NCI-H1092 (cell line): ENCODE measurements around the gene NKX2-2.

Experiments
- DNase-seq: peaks from one replicate; lab custom pipeline; 2025; lab: John Stamatoyannopoulos, UW

Gene NKX2-2

DNA sequence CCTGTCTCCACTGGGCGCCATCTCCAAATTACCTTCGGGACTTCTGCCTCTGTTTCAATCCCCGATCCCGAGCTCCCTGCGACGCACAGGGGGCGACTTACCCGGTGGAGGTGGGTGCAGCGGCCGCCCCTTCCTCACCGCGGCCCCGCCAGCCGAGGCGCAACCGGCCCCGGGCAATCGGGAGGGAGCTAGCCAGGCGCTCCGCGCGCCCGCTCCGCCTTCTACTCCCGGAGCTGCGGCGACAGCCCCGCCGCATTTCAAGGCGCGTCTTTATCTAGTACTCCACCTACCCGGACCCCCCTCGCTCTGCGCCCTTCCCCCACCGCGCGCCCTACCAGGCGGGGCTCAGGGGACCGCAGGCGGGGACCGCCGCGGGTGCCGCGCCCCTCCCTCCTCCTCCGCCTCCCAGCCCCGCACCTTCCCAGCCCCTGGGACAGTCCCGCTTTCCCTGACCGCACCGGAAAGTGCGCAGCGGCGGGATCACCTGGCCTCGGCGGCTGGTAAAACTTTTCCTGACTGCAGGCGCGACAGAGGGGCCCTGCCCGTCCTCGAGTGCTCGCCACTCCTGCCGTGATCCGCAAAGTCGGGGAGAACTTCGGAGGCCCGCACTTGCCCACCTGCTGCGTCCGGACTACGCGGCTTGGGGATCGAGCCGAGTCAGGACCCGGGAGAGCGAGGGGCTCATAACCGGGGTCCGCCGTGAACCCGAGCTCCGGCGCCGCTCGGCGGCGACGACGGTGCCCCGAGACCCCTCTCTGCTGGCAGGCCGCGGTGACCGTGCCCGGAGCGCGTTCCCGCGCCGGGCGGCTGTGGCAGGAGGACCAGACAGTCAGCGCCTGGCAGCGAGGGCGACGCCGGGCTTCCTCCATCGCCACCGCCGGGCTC, 8.0 kb upstream of the NKX2-2 start:
- no peak for DNase-seq

DNA sequence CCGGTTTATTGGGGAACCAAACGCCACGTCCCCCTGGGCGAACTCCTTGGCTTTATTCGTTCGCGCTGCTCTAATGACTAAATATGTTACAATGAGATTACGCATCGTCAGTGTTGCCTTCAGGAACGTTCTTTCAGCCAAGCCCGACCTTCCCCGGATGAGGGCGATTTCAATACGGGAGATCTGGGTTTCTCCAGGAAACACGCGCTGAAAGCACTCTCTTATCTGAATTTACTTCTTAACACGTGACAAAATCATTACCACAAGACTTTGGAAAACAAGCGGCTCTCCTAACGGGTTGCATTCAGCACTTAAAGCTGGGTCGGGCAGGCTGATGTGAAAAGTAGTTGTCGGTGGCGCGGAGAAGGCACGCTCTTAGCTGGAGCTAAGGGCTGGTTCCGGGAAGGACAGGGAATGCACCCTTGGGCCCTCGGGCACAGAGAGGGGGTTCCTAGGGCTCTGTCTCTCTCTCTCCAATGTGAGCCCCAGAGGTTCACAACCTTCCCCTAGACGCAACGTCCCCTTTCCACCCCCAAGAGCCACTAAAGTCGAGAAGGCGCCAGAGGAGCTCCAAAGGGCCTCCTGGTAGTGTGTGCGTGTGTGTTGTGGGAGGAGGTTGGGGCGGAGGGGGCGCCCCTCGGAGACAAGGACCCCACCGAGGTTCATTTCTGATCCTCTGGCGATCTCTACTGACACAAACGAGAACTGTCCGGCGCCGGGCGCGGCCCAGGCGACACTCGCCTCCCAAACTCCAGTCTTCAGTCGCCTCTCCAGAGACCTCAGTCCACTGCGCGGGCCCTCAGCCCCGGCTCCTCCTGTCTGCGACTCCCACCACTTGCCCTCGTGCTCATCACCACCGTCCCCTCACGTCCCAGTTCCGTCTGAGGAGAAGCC, 7.1 kb upstream of the NKX2-2 start:
- peak; percentile 50 for DNase-seq

DNA sequence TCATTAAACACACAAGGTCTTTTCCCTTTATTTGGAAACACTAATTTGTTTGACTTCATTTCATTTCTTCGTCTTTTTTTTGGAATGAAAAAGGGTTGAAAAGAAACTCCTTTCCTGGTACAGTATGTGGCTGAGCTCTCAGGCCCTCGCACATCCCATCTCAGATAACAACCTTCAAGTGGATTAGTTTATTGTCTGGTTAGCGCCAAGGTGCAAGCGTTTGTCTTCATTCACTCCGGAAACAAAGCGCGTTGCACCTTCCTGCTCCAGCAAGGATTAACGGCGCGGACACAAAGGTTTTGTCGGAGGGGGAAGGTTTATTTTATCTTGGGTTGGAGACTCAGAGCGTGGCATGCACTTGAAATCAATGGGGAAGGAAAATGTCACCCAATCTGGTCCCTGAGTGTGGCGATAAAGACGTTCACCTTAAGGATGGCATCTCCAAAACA, 5.3 kb upstream of the NKX2-2 start:
- no peak for DNase-seq

DNA sequence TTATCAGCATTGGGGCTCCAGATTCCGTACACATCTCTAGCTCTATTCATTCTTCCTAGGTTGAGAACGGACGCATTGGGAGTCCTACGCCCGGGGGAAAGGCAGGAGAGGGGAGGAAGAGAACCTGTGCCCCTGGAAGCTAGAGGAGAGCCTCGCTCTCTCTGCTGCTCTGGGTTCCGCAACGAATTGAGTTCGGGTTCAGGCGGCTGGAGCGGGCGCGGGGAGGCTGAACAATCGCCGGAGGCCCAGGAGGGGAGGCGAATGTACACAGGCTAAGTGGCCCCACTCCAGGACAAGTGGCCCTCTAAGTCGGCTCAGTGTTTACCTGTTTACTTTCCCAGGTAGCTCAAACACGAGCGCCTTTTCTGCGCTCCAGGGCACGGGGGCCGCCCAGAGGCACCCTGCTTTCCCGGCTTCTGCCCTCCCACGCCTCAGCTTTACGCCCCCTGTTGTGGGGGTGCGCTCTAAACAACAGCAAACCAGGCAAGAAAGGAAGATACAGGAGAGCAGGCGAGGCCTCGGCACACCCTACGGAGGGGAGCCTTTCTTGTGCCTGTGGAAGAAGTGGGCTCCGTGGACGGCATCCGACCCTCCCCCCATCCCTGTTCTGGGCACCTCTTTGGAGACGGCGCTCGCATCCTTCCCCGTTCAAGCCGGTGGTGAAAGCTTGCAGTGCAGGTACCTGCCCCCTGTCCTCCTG, 4.6 kb upstream of the NKX2-2 start:
- peak; percentile 47 for DNase-seq

DNA sequence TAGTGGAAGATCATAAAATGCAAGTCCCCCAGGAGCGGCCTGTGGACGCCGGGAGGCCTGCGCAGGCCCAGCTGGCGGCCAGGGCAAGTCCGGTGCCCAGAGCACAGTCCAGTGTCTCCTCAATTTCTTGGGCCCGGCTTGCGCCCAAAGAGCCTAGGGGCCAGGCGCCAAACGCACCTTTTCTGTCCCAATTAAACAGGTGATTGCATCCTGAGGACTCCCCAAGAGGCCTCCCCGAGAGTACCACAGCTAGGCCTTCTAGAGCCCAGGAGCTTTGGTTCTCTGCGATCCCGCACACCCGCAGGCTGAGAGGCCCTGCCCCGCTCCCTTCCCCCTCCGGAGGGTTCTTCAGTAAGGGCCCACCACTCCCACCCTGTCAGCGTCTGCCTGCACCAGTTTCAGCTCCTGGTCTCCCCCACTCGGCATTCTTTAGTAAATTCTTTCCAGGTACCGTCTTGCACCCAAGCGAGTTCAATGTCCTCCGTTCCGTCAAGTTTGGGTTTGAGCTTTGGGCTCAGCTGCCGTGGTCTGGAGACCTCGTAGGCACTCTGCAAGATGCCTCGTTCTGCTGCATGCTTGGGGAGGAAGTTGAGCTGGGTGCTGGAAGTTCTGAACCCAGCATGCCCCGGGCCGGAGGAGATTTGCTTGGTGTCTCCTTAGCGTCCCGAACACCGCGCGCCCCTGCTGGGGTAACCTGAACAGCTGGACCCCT, 3.9 kb upstream of the NKX2-2 start:
- no peak for DNase-seq

DNA sequence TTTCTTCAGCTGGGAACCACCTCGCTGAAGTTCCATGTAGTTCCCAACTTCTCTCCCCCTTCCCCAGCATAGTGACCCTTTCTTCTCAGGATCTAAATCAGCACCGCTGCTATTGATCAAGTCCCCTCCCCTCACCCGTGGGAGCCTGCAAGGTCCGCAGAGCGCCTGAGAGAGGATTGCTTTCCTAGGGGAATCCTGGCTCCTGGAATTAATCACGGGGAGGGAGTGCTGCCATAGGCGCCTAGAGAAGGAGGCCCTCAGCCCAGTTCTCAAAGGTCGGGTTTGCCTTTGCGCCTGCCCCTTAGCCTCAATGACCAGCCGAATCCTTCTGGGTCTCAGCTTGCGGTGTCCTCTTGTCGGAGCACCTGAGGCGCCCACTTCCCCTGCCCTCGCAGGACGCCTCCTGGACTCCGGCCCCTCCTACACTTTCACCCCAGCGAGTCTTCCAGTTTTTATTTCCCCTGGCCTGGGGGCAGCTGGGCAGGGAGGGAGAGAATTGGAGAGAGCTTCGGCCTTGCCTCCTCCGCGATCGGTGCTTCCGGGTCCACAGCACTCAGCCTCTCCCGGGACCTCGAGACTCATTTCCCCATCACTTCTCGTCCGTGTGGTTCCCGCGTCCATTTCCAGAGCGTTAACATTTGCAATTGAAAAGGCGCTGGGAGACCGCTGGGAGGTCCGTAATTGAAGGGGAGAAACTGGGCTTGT, 3.1 kb upstream of the NKX2-2 start:
- DNase-seq, result no peak

DNA sequence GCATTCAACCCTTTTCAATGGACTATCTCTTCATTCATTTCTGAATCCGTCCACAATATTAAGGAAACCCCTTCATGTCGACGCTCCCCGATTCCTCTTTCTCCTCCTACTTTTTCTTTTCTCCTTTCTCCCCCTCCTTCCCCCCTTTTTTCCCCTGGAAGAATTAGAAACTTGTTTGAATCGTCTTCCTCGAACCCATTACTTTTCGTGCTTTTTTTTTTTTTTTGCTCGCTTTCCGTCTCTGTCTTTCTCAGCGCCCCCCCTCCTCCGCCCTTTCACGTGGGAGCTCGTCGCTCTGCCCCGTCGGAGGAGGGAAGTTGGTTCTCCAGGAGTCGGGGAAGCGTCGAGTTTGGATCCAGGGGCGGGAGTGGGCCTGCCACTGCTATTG, 2.3 kb upstream of the NKX2-2 start:
- no peak for DNase-seq

DNA sequence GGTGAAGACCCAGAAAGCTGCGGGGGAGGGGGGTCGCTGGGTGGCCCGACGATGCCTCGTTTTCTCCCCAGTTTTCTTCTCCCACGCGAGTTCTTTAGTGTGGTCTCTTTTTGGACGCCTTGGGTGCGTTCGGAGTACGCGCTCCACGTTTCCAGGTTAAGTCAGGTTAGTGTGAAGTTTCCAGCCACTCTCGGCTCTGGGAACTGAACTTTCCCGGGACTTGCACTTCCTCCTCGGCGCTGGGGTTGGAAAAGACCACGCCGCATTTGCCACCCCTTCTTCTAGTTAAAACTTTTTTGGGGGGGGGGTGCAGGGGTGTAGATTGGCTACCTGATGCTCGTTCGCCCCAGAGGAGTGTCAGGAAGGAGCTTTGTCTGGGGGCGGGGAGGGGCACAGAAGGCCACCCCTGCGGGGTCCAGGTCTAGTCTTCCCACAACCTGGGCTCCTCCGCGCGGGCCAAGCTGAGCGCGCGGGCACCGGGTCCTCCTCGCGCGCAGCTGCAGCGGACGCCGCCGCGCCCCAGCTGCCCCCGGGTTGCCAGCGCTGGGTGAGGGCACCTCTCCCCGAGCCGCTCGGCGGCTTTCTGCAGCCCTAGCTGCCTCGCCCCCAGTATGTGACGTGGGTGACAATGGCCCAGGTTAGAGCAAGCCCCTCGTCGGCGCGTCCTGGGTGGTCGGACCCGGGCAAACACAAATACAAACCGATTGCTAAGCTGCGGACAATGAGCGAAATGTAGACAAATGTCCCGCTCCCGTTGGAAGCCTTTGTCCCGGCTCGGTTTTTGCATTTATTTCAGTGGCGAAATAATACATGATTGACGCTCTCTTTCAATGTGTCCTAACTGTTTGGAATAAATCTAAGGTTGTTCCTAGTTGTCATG, 1.7 kb upstream of the NKX2-2 start:
- DNase-seq, result no peak

DNA sequence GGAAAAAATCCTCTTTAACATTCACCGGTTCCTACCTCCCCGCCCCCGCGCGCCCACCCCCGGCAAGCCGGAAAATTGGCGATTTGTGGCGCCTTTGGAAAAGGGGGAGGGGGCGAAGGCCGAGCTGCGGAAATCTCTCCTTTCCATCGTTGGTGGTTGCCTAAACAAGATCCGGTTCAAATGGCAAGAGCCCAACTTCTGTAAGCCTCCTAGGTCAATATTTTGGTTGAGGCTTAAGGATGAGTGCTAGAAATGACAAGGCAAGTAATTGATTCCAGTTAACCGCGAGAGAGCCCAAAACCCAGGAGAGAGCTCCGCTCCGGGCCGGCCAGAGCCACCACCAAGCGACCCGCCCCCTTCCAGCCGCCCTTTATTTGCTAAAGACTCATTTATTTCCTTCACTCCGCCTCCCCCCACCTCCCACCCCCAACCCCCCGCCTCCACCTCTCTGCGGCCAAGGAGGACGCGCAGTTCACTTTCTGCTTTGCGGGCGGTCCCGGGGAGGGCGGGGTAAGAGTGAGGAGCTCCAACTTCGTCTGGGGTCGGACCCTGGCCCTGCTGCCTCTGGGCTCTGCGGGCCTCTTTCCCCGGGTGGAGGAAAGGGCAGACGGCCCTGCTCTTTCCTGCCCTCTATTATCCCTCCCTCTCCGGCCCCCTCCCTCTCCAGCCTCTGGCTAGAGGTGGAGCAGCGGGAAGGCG, 838 bp upstream of the NKX2-2 start:
- no peak for DNase-seq

DNA sequence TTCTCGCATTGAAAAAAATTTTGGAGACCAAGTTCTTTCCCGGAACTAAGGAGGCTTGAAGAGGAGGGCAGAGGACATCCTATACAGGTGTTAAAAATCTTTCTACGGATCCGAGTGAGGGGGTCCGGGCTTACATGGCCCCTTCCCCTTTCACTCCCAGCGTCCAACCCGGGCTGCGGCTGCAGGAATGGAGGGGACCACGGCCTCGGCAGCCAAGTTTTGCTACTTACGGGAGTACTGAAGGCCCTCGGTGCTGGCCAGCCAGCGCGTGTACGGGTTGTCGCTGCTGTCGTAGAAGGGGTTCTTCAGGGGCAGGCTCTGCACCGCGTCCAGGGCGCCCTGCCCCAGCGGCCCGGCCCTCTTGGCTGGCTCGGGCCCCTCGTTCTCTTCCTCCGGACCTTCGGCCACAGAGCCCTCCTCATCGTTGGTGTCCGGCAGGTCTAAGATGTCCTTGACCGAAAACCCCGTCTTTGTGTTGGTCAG, 642 bp downstream of the NKX2-2 start:
- no peak for DNase-seq

DNA sequence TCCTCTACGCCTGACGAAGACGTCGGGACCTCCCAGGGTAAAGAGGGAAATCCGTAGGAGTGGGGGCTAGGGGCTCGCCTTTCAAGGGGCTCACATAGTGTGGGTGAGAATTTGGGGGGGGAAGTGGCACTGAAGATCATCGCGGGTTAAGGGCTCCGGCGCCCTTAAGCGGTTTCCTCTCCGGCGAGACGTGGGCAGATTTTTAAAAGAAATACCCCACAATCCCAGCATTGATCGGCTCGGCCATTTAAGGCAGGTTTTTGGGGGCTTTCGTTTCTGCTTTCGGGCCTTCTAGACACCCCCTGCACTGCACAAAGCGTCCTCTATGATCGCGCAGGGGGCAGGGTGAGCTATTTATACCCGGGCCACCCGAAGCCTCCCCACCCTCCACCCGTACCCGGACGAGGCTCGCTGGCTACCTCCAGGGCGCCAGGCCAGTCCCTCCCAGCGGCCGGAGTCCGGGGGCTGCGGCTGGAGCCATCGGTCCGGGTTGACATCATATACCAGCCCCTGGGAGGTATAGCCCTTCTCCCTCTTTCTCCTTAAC, 1.2 kb downstream of the NKX2-2 start:
- DNase-seq, result no peak

DNA sequence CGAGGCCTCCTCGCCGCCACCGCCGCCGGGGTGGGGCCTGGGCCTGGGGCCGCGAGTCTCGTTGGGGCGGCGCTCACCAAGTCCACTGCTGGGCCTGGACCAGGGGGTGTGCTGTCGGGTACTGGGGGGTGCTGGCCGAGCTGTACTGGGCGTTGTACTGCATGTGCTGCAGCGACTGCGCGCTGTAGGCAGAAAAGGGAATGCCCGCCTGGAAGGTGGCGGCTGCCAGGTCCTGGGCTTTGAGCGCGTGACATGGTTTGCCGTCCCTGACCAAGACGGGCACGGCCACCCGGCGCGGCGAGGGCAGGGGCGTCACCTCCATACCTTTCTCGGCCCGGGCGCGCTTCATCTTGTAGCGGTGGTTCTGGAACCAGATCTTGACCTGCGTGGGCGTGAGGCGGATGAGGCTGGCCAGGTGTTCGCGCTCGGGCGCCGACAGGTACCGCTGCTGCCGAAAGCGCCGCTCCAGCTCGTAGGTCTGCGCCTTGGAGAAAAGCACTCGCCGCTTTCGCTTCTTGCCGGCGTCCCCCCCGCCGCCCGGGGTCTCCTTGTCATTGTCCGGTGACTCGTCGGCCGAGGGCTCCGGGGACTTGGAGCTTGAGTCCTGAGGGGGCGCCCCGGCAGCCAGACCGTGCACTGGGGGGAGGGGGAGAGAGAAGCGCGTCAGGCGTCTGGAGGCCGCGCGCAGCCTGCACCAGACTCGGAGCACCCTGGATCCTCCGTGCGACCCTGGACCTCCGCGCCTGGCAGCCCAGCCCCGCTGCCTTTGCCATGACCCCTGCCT, 1.8 kb downstream of the NKX2-2 start:
- no peak for DNase-seq

DNA sequence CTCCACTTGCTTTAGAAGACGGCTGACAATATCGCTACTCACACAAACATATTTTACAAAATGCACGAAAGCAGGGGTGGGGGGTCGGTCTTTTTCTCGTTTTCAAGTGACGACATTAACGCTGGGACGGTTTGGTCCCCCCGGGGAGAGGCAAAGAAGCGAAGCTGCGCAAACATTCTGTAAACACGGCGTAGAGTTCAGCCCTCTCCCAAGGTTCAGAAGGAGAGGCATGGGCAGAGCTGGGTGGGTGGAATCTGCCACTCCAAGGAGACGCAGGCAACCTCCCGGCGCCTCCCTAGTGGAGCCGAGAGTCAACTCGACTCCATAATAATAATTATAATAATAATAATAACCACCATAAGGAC, 2.4 kb downstream of the NKX2-2 start:
- DNase-seq, result no peak

DNA sequence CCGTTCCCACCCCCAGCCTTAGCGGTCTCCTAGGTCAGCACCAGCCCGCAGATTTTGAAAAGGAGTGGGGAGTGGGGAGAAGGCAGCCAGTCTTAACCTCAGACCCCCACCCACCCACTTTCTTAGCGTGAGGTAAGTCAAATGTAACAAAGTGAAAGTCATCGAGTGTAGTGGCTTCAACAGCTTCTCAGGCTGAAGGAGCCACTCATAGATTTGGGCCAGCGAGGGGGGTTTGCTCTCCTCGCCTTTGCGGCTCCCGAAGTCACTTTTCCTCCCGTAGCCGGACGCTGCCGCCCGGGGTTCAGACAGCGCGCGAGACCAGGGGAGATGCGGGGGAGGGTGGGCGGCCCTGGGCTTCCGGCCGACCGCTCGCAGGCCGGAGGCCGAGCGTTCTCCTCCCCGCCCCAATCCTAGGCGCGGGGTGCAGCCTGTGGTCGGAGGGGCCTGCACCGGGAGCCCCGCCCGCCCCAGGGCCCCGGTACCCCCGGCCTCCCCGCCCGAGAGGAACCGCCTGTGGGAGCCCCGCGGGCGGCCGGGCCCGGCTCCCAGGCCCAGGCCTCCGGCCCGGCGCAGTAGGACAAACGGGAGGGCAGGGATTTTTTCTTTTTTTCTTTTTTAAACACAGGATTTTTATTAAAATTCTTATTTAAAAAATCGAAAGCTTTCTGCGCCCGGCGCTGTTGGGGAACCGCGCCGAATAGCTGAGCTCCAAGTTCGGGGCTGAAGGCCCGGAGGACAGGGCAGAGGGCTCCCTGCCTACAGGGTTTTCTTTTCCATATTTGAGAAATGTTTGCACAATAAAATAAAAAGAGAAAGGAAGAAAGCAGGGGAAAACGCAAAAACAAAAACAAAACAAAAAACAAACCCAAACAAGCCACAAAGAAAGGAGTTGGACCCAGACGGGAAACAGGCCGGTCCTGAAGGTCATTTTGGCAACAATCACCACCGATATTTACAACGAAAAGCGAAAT, 3.2 kb downstream of the NKX2-2 start:
- DNase-seq, result no peak

DNA sequence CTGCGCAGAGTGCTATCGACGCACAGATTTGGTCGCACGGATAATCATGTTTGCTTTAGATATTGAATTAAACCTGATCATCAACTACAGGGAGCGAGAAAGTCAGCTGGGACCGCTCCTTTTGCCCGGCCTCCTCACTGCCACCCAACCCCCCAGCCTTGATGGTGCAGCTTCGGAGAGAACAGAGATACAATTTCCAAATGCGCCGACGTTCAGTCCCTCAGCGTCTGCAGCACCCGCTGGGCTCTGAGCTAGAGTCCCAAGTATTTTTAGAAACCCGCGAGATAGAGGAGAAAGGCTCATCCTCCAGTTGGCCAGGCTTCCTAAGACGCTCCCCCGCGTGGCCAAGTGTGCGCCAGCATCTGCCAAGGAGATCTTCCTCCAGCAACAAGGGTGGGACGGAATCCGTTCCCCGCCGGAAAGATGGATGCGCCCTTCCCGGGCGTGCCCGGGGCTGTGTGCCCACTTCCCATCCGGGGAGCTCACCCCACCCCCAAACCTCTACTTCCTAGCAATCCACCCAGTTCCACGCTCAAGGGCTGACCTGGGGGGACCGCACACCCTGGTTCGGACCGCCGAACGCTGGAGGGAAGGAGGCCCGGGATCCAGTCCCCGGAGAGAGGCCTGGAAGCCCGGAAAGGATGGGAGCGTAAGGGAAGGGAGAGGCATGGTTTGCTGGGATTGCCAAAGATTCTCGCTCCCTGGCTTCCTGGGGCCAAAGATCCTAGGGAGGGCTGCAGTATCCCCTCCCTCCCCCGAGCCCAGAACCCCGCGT, 4.1 kb downstream of the NKX2-2 start:
- no peak for DNase-seq

DNA sequence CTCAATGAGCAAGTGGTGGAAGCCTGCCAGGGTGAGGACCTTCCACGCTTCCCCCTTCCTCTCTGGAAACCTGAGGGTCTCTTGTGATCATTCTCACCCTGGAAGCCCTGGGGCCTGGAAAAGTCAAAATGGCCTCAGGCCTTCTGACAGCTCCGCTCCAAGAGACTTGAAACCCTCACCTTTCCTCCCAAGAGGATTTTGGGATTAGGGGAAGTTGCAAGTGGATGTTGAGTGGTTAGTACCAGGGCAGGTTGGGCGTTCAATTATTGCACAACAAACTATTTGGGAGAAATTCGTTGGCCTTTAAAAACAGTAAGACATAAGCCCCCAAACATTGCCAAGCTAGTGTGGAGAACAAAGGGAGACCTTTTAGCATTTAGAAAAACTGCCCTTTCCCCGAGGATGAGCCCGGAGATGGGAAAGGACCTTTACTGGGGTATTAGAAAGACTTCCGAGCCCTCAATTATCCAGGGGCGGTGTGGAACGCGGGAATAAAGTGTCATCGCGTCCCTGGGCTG, 4.7 kb downstream of the NKX2-2 start:
- no peak for DNase-seq
